Measurements from ENCODE around the gene GPR17. TPM values are rescaled to one million over a fixed set of nuclear protein-coding genes. Genes with fewer than 3 reads are reported as not detected.

Gene GPR17
- total RNA-seq, 2 experiments from 2014 or later, result 0.22 TPM; not detected in 1

GRCh38 chr2:127610561-127610960, 35.4 kb upstream of the GPR17 start:
- no peaks in the 10 kb centered on the region for H3K36me3 ChIP-seq (ENCODE audit: insufficient read depth, low read length)
- H3K9me3 ChIP-seq (ENCODE audit: low read length), result no peaks in the 10 kb centered on the region; the same call in 1 of the 2 replicates
- CTCF ChIA-PET (ENCODE audit: unreplicated experiment), result interaction anchor here (1.7 kb wide), 1 partner anchor 19 kb away, joined by 5 read pairs; no protein-coding TSS in a partner anchor
- no peaks in the 10 kb centered on the region for H3K4me1 ChIP-seq (ENCODE audit: insufficient read depth, low read length, poor library complexity, severe bottlenecking)
- no peak overlapping the region for H2AFZ ChIP-seq (ENCODE audit: low read length)
- POLR2A ChIA-PET, result interaction anchor here (1.2 to 1.7 kb wide), 2 partner anchors 10 to 29 kb away, joined by 4 to 7 read pairs; no protein-coding TSS in a partner anchor
- H3K4me2 ChIP-seq (ENCODE audit: low read length), result no peak overlapping the region
- H3K79me2 ChIP-seq (ENCODE audit: insufficient read depth, low read depth, low read length), result no peaks in the 10 kb centered on the region
- no peak for DNase-seq (ENCODE audit: low spot score)
- H3K9me2 ChIP-seq (ENCODE audit: insufficient read depth, low read length), result no peaks in the 10 kb centered on the region
- H3K27ac ChIP-seq (ENCODE audit: low read depth, low read length, poor library complexity, severe bottlenecking), result no peak overlapping the region
- TF ChIP-seq CTCF (conservative IDR thresholded peaks at IDR 0.05; ENCODE audit: low read length) (no peak), EZH2phosphoT487 (IDR thresholded peaks at IDR 0.05; ENCODE audit: borderline replicate concordance, low read depth, low read length) (no peak)
- intact Hi-C loops (cut with micrococcal nuclease; ENCODE audit: unreplicated experiment), result no loop called here
- H3K4me3 ChIP-seq (ENCODE audit: low read depth, low read length, poor library complexity, severe bottlenecking), result no peak overlapping the region
- no peaks in the 10 kb centered on the region for H4K20me1 ChIP-seq (ENCODE audit: insufficient read depth, low read length)
- BruUV-seq (replicated peaks), result no TSS peak

- no peaks in the 10 kb centered on the region; the same call in 1 of the 2 replicates for H3K9me3 ChIP-seq (ENCODE audit: low read length)
- H3K79me2 ChIP-seq (ENCODE audit: insufficient read depth, low read depth, low read length), result no peaks in the 10 kb centered on the region
- intact Hi-C loops (cut with micrococcal nuclease; ENCODE audit: unreplicated experiment), result no loop called here
- ChIA-PET CTCF (ENCODE audit: unreplicated experiment) (interaction anchor here (1.7 kb wide), 1 partner anchor 20 kb away, joined by 5 read pairs; no protein-coding TSS in a partner anchor), POLR2A (interaction anchor here (1.7 kb wide), 1 partner anchor 10 kb away, joined by 7 read pairs; no protein-coding TSS in a partner anchor)
- TF ChIP-seq CTCF (conservative IDR thresholded peaks at IDR 0.05; ENCODE audit: low read length) (no peak), EZH2phosphoT487 (IDR thresholded peaks at IDR 0.05; ENCODE audit: borderline replicate concordance, low read depth, low read length) (no peak)
- no peak overlapping the region for H3K4me3 ChIP-seq (ENCODE audit: low read depth, low read length, poor library complexity, severe bottlenecking)
- H3K9me2 ChIP-seq (ENCODE audit: insufficient read depth, low read length), result no peaks in the 10 kb centered on the region
- no peak overlapping the region for H2AFZ ChIP-seq (ENCODE audit: low read length)
- no peak overlapping the region for H3K4me2 ChIP-seq (ENCODE audit: low read length)
- H4K20me1 ChIP-seq (ENCODE audit: insufficient read depth, low read length), result no peaks in the 10 kb centered on the region
- H3K27ac ChIP-seq (ENCODE audit: low read depth, low read length, poor library complexity, severe bottlenecking), result no peak overlapping the region
- BruUV-seq (replicated peaks), result no TSS peak
- H3K36me3 ChIP-seq (ENCODE audit: insufficient read depth, low read length), result no peaks in the 10 kb centered on the region
- no peak for DNase-seq (ENCODE audit: low spot score)
- no peaks in the 10 kb centered on the region for H3K4me1 ChIP-seq (ENCODE audit: insufficient read depth, low read length, poor library complexity, severe bottlenecking)
These were observed 34.7 kb upstream of the GPR17 start for GRCh38 chr2:127611076-127611925.

Data from OCI-LY7 (cell line).